DND-41 (cell line): ENCODE measurements around the gene EFHC1.

Experiments
- ATAC-seq: fragments of 200-7000 bp; cut with Tn5 transposase; 3 replicates; pipeline ENCODE4 v1.9.1; 2021; ENCODE audit warnings: low read depth; ENCODE audit not compliant: insufficient read depth
- DNase-seq: peaks from one replicate; pipeline ENCODE4 v3.0.0-alpha.2; 2020
- H2AFZ ChIP-seq: 2 replicates; pipeline ENCODE4 v1.6.0; 2012; ENCODE audit warnings: low read depth, low read length
- H3K27ac ChIP-seq: 2 replicates; pipeline ENCODE4 v1.5.1; 2012; ENCODE audit warnings: low read length, inconsistent platforms
- H3K27me3 ChIP-seq: fragments of 200-600 bp; sonication (generic); 2 replicates; pipeline ENCODE4 v1.6.0; 2012; ENCODE audit warnings: low read length, mild to moderate bottlenecking, inconsistent platforms; ENCODE audit not compliant: insufficient read depth, poor library complexity
- H3K36me3 ChIP-seq: 2 replicates; pipeline ENCODE4 v1.5.1; 2012; ENCODE audit warnings: low read length, inconsistent platforms; ENCODE audit not compliant: insufficient read depth
- H3K4me1 ChIP-seq: 2 replicates; pipeline ENCODE4 v1.5.1; 2012; ENCODE audit warnings: mild to moderate bottlenecking, low read length; ENCODE audit not compliant: insufficient read depth
- H3K4me2 ChIP-seq: 2 replicates; pipeline ENCODE4 v1.6.0; 2012; ENCODE audit warnings: mild to moderate bottlenecking, moderate library complexity, low read length, inconsistent platforms; ENCODE audit not compliant: insufficient read depth
- H3K4me3 ChIP-seq, 2 experiments: fragments of 200-600 bp in 1 of 2; shearing (Covaris generic) in 1 of 2; 2 replicates each; pipeline ENCODE4 v1.5.1; 2012 to 2016; ENCODE audit warnings: inconsistent platforms in 2 of 2, low read length in 2 of 2, mild to moderate bottlenecking in 2 of 2, low read depth in 1 of 2, moderate library complexity in 1 of 2
- H3K79me2 ChIP-seq: 2 replicates; pipeline ENCODE4 v1.6.0; 2012; ENCODE audit warnings: low read length, inconsistent platforms; ENCODE audit not compliant: insufficient read depth
- H3K9ac ChIP-seq: 2 replicates; pipeline ENCODE4 v1.6.0; 2012; ENCODE audit warnings: low read depth, mild to moderate bottlenecking, inconsistent platforms, low read length, moderate library complexity
- H3K9me3 ChIP-seq: 2 replicates; pipeline ENCODE4 v1.5.1; 2012; ENCODE audit warnings: low read length, moderate library complexity, mild to moderate bottlenecking, inconsistent platforms; ENCODE audit not compliant: insufficient read depth, severe bottlenecking
- H4K20me1 ChIP-seq: 2 replicates; pipeline ENCODE4 v1.6.0; 2012; ENCODE audit warnings: low read length; ENCODE audit not compliant: insufficient read depth
- CTCF ChIP-seq: IDR thresholded peaks from 2 replicates; pipeline ENCODE4 v1.5.1; 2012; ENCODE audit warnings: borderline replicate concordance, low read length, moderate library complexity, mild to moderate bottlenecking; ENCODE audit not compliant: poor library complexity, severe bottlenecking; ENCODE audit errors: extremely low read depth
- EZH2 ChIP-seq: IDR thresholded peaks from 3 replicates; pipeline ENCODE4 v1.6.1; 2012; ENCODE audit warnings: borderline replicate concordance, low read depth, mild to moderate bottlenecking, moderate library complexity, low read length, inconsistent platforms; ENCODE audit not compliant: severe bottlenecking

The EFHC1 gene

GRCh38 chr6:52568320-52568719 is 148.2 kb downstream of the EFHC1 start:
- no peak for DNase-seq
- peaks cover 58% of the 10 kb centered on the region for H3K4me1 ChIP-seq
- no peak for TF ChIP-seq EZH2
- H3K4me2 ChIP-seq: no peak overlapping the region
- no peak for ATAC-seq
- H3K27me3 ChIP-seq: no peaks in the 10 kb centered on the region
- H3K9me3 ChIP-seq: no peaks in the 10 kb centered on the region
- 0 out of 2 replicates have a peak, but pooled peaks cover 3% of the 10 kb centered on the region for H3K36me3 ChIP-seq
- no peak overlapping the region for H3K9ac ChIP-seq
- H3K4me3 ChIP-seq: no peak overlapping the region
- no peak overlapping the region for H3K27ac ChIP-seq
- peaks cover 90% of the 10 kb centered on the region for H3K79me2 ChIP-seq
- H4K20me1 ChIP-seq: peaks cover 32% of the 10 kb centered on the region; the same call in 1 of the 2 replicates
- H2AFZ ChIP-seq: no peak overlapping the region

- Histone ChIP-seq H2AFZ (no peak overlapping the region), H3K27me3 (no peaks in the 10 kb centered on the region), H3K4me1 (peaks cover 75% of the 10 kb centered on the region), H3K4me2 (no peak overlapping the region), H3K4me3 (no peak overlapping the region), H3K36me3 (0 out of 2 replicates have a peak, but pooled peaks cover 3% of the 10 kb centered on the region), H3K9me3 (no peaks in the 10 kb centered on the region), H3K27ac (no peak overlapping the region), H4K20me1 (peaks cover 40% of the 10 kb centered on the region), H3K9ac (no peak overlapping the region), H3K79me2 (peaks cover 93% of the 10 kb centered on the region)
- DNase-seq: no peak
- no peak for ATAC-seq
- no peak for TF ChIP-seq CTCF
- no peak for TF ChIP-seq EZH2
These were observed 150.2 kb downstream of the EFHC1 start for GRCh38 chr6:52570291-52570700.

GRCh38 chr6:52571099-52571755 is 151.1 kb downstream of the EFHC1 start:
- Histone ChIP-seq H4K20me1 (peaks cover 46% of the 10 kb centered on the region), H3K9ac (no peak overlapping the region), H3K9me3 (no peaks in the 10 kb centered on the region), H3K79me2 (peaks cover 93% of the 10 kb centered on the region), H3K4me2 (peak overlapping the region; percentile 4; the same call in 1 of the 2 replicates), H3K36me3 (0 out of 2 replicates have a peak, but pooled peaks cover 3% of the 10 kb centered on the region), H2AFZ (no peak overlapping the region), H3K4me1 (peaks cover 75% of the 10 kb centered on the region), H3K27me3 (no peaks in the 10 kb centered on the region), H3K27ac (no peak overlapping the region), H3K4me3 (no peak overlapping the region)
- TF ChIP-seq EZH2 (no peak), CTCF (no peak)
- DNase-seq (peak; percentile 20), ATAC-seq (no peak)

- H3K36me3 ChIP-seq: 0 out of 2 replicates have a peak, but pooled peaks cover 3% of the 10 kb centered on the region
- peaks cover 90% of the 10 kb centered on the region for H3K79me2 ChIP-seq
- no peak overlapping the region for H3K27ac ChIP-seq
- H4K20me1 ChIP-seq: peaks cover 41% of the 10 kb centered on the region
- DNase-seq (no peak), ATAC-seq (no peak)
- H3K27me3 ChIP-seq: no peaks in the 10 kb centered on the region
- H2AFZ ChIP-seq: no peak overlapping the region
- TF ChIP-seq EZH2 (no peak), CTCF (no peak)
- H3K4me1 ChIP-seq: peaks cover 71% of the 10 kb centered on the region
- peak overlapping the region; percentile 0; the same call in 1 of the 2 replicates for H3K4me2 ChIP-seq
- H3K4me3 ChIP-seq: no peak overlapping the region
- no peaks in the 10 kb centered on the region for H3K9me3 ChIP-seq
- H3K9ac ChIP-seq: no peak overlapping the region
These were observed 152.4 kb downstream of the EFHC1 start for GRCh38 chr6:52572536-52572935.
